Measurements from ENCODE around the gene SLC44A4. TPM values are rescaled to one million over a fixed set of nuclear protein-coding genes. Genes with fewer than 3 reads are reported as not detected.

The SLC44A4 gene
- total and polyA plus RNA-seq, 9 of the 15 experiments (the other 6 are each of a cell fraction or from before 2014, with no cell fraction given) = 7.9 to 18.6 (median 11.2) TPM

DNA sequence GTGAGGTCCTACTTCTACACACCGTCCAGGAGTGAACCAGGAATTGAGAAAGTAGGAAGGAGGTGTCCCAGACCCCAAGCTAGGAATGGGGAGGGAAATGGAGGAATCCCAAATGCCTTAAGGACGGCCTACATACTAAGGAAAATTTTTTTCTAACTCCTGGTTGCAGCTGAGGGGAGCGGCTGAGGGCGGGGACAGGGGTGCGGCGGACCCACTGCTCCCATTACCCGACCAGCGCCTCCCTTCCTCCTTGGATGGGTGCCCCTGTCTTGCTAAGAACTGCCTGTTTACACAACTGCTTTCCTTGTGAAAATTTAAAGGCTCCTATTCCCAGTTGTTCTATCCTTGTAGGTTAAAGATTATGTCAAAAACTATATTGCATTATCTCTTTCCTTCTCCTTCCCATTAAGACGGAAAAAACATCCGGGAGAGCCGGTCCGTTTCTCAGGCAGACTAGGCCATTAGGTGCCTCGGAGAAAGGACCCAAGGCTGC lies 52.0 kb downstream of the SLC44A4 start (continued):
- TF ChIP-seq TBL1XR1 (IDR thresholded peaks at IDR 0.05; ENCODE audit: low read length in 2 of 2) (peak; percentile 32 to 44; a peak in 3 of 4 replicates), ZNF444 (CRISPR knock-in tag; IDR thresholded peaks at IDR 0.05) (peak; percentile 81), ZNF79 (CRISPR knock-in tag; IDR thresholded peaks at IDR 0.05; ENCODE audit: low read depth) (0 out of 2 replicates have a peak, but pooled peaks have one; percentile 16), ZNF408 (CRISPR knock-in tag; IDR thresholded peaks at IDR 0.05; ENCODE audit: low read depth) (peak; percentile 74; the same call in 1 of the 2 replicates), CC2D1A (IDR thresholded peaks at IDR 0.05) (0 out of 2 replicates have a peak, but pooled peaks have one; percentile 11), HDAC2 (IDR thresholded peaks at IDR 0.05) (peak; percentile 81; the same call in 1 of the 2 replicates), ZNF561 (CRISPR knock-in tag; conservative IDR thresholded peaks at IDR 0.05) (peak; percentile 75; the same call in 1 of the 2 replicates)
- TF ChIP-seq, protein P1, sequence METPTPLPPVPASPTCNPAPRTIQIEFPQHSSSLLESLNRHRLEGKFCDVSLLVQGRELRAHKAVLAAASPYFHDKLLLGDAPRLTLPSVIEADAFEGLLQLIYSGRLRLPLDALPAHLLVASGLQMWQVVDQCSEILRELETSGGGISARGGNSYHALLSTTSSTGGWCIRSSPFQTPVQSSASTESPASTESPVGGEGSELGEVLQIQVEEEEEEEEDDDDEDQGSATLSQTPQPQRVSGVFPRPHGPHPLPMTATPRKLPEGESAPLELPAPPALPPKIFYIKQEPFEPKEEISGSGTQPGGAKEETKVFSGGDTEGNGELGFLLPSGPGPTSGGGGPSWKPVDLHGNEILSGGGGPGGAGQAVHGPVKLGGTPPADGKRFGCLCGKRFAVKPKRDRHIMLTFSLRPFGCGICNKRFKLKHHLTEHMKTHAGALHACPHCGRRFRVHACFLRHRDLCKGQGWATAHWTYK (CRISPR knock-in tag; IDR thresholded peaks at IDR 0.05) = 0 out of 2 replicates have a peak, but pooled peaks have one; percentile 35
- TF ChIP-seq, protein P2, sequence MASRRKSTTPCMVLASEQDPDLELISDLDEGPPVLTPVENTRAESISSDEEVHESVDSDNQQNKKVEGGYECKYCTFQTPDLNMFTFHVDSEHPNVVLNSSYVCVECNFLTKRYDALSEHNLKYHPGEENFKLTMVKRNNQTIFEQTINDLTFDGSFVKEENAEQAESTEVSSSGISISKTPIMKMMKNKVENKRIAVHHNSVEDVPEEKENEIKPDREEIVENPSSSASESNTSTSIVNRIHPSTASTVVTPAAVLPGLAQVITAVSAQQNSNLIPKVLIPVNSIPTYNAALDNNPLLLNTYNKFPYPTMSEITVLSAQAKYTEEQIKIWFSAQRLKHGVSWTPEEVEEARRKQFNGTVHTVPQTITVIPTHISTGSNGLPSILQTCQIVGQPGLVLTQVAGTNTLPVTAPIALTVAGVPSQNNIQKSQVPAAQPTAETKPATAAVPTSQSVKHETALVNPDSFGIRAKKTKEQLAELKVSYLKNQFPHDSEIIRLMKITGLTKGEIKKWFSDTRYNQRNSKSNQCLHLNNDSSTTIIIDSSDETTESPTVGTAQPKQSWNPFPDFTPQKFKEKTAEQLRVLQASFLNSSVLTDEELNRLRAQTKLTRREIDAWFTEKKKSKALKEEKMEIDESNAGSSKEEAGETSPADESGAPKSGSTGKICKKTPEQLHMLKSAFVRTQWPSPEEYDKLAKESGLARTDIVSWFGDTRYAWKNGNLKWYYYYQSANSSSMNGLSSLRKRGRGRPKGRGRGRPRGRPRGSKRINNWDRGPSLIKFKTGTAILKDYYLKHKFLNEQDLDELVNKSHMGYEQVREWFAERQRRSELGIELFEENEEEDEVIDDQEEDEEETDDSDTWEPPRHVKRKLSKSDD (conservative IDR thresholded peaks at IDR 0.05; ENCODE audit: low read length) = 0 out of 2 replicates have a peak, but pooled peaks have one; percentile 38
- TF ChIP-seq, protein P3, sequence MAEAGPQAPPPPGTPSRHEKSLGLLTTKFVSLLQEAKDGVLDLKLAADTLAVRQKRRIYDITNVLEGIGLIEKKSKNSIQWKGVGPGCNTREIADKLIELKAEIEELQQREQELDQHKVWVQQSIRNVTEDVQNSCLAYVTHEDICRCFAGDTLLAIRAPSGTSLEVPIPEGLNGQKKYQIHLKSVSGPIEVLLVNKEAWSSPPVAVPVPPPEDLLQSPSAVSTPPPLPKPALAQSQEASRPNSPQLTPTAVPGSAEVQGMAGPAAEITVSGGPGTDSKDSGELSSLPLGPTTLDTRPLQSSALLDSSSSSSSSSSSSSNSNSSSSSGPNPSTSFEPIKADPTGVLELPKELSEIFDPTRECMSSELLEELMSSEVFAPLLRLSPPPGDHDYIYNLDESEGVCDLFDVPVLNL (CRISPR knock-in tag; IDR thresholded peaks at IDR 0.05; ENCODE audit: low read depth) = no peak
- TF ChIP-seq, protein P4, sequence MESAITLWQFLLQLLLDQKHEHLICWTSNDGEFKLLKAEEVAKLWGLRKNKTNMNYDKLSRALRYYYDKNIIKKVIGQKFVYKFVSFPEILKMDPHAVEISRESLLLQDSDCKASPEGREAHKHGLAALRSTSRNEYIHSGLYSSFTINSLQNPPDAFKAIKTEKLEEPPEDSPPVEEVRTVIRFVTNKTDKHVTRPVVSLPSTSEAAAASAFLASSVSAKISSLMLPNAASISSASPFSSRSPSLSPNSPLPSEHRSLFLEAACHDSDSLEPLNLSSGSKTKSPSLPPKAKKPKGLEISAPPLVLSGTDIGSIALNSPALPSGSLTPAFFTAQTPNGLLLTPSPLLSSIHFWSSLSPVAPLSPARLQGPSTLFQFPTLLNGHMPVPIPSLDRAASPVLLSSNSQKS (CRISPR knock-in tag; IDR thresholded peaks at IDR 0.05) = peak; percentile 86
- TF ChIP-seq, protein P5, sequence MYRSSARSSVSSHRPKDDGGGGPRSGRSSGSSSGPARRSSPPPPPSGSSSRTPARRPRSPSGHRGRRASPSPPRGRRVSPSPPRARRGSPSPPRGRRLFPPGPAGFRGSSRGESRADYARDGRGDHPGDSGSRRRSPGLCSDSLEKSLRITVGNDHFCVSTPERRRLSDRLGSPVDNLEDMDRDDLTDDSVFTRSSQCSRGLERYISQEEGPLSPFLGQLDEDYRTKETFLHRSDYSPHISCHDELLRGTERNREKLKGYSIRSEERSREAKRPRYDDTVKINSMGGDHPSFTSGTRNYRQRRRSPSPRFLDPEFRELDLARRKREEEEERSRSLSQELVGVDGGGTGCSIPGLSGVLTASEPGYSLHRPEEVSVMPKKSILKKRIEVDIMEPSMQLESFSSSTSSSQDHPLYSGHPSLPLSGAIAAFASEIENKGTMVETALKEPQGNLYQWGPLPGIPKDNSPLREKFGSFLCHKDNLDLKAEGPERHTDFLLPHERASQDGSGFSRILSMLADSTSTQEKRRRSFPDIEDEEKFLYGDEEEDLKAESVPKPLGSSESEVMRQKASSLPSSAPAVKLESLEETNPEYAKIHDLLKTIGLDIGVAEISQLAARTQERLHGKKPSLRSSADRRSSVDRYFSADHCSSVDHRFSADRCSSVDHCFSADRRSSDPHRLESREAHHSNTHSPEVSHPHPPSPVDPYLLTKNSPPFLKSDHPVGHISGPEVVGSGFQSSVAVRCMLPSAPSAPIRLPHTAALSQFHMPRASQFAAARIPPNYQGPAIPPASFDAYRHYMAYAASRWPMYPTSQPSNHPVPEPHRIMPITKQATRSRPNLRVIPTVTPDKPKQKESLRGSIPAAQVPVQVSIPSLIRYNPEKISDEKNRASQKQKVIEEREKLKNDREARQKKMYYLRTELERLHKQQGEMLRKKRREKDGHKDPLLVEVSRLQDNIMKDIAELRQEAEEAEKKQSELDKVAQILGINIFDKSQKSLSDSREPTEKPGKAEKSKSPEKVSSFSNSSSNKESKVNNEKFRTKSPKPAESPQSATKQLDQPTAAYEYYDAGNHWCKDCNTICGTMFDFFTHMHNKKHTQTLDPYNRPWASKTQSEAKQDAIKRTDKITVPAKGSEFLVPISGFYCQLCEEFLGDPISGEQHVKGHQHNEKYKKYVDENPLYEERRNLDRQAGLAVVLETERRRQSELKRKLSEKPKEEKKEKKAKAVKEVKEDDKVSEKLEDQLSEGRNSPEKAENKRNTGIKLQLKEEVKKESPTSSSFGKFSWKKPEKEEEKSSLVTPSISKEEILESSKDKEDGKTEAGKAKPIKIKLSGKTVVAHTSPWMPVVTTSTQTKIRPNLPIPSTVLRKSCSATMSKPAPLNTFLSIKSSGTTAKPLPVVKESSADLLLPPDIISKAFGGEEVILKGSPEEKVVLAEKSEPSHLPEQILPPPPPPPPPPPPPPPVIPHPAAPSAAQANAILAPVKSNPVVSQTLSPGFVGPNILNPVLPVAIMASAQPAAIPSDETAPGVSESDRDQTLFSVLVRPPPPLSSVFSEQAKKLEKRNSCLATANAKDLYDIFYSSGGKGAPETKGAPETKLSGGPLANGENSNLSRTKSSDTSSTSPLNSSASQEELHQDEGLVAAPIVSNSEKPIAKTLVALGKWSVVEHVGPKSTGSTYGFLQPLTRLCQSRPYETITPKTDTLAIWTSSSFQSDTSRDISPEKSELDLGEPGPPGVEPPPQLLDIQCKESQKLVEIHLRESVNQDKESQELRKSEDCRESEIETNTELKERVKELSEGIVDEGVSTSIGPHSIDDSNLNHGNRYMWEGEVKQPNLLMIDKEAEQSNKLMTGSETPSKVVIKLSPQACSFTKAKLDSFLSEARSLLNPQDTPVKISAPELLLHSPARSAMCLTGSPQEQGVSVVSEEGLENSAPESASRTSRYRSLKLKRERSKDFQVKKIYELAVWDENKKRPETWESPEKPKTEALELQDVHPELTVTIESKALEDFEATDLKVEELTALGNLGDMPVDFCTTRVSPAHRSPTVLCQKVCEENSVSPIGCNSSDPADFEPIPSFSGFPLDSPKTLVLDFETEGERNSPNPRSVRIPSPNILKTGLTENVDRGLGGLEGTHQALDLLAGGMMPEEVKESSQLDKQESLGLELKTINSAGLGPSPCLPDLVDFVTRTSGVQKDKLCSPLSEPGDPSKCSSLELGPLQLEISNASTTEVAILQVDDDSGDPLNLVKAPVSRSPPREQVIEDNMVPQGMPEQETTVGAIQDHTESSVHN (IDR thresholded peaks at IDR 0.05; ENCODE audit: borderline replicate concordance in 1 of 2, low read depth in 1 of 2) = no peak
